ENCODE results near the gene ACSM2B. TPM values are rescaled to one million over a fixed set of nuclear protein-coding genes. Genes with fewer than 3 reads are reported as not detected.

The ACSM2B gene
- total RNA-seq, 3 donors from 2014 or later = not detected

- H3K4me1 ChIP-seq = no peaks in the 10 kb centered on the region
- no peak overlapping the region for H3K4me3 ChIP-seq
- intact Hi-C loops (cut with DNase I; ENCODE audit: low total_unique reads) = no loop called here
- no peaks in the 10 kb centered on the region for H3K36me3 ChIP-seq
- no peak for TF ChIP-seq POLR2AphosphoS5 (IDR thresholded peaks at IDR 0.05)
- no peak for TF ChIP-seq POLR2A (IDR thresholded peaks at IDR 0.05)
- no peak for TF ChIP-seq CTCF (IDR thresholded peaks at IDR 0.05)
- no peaks in the 10 kb centered on the region for H3K27me3 ChIP-seq
- H3K9me3 ChIP-seq = no peaks in the 10 kb centered on the region
- no peak for DNase-seq (ENCODE audit: low spot score in 2 of 2)
- no peak overlapping the region for H3K27ac ChIP-seq
These were observed 44.6 kb upstream of the ACSM2B start for GRCh38 chr16:20620770-20621169.

GRCh38 chr16:20620003-20620402 is 43.8 kb upstream of the ACSM2B start:
- Histone ChIP-seq H3K27ac (no peak overlapping the region), H3K4me1 (no peaks in the 10 kb centered on the region), H3K9me3 (no peaks in the 10 kb centered on the region), H3K27me3 (no peaks in the 10 kb centered on the region), H3K4me3 (no peak overlapping the region), H3K36me3 (no peaks in the 10 kb centered on the region)
- TF ChIP-seq CTCF (IDR thresholded peaks at IDR 0.05) (no peak), POLR2AphosphoS5 (IDR thresholded peaks at IDR 0.05) (no peak), POLR2A (IDR thresholded peaks at IDR 0.05) (no peak)
- no peak for DNase-seq (ENCODE audit: low spot score in 2 of 2)
- intact Hi-C loops (cut with DNase I; ENCODE audit: low total_unique reads) = no loop called here

GRCh38 chr16:20617271-20617670 is 41.1 kb upstream of the ACSM2B start:
- Histone ChIP-seq H3K27me3 (no peaks in the 10 kb centered on the region), H3K4me3 (no peak overlapping the region), H3K36me3 (no peaks in the 10 kb centered on the region), H3K4me1 (no peaks in the 10 kb centered on the region), H3K9me3 (no peaks in the 10 kb centered on the region), H3K27ac (no peak overlapping the region)
- no peak for DNase-seq (ENCODE audit: low spot score in 2 of 2)
- intact Hi-C loops (cut with DNase I; ENCODE audit: low total_unique reads) = no loop called here
- TF ChIP-seq CTCF (IDR thresholded peaks at IDR 0.05) = no peak
- no peak for TF ChIP-seq POLR2A (IDR thresholded peaks at IDR 0.05)
- TF ChIP-seq POLR2AphosphoS5 (IDR thresholded peaks at IDR 0.05) = no peak

- no peak overlapping the region for H3K27ac ChIP-seq
- DNase-seq (ENCODE audit: low spot score in 2 of 2) = no peak
- intact Hi-C loops (cut with DNase I; ENCODE audit: low total_unique reads) = no loop called here
These were observed 38.3 kb upstream of the ACSM2B start for GRCh38 chr16:20614186-20615141.

More at GRCh38 chr16:20614186-20615141, 38.3 kb upstream of the ACSM2B start:
- Histone ChIP-seq H3K4me1 (no peaks in the 10 kb centered on the region), H3K9me3 (no peaks in the 10 kb centered on the region), H3K36me3 (no peaks in the 10 kb centered on the region), H3K27me3 (no peaks in the 10 kb centered on the region), H3K4me3 (no peak overlapping the region)
- no peak for TF ChIP-seq POLR2AphosphoS5 (IDR thresholded peaks at IDR 0.05)
- TF ChIP-seq POLR2A (IDR thresholded peaks at IDR 0.05) = no peak
- no peak for TF ChIP-seq CTCF (IDR thresholded peaks at IDR 0.05)
